ENCODE data around the gene PSD.
A peak's percentile ranks its signal among the peaks of the same experiment; 100 is the strongest.

The PSD gene

DNA sequence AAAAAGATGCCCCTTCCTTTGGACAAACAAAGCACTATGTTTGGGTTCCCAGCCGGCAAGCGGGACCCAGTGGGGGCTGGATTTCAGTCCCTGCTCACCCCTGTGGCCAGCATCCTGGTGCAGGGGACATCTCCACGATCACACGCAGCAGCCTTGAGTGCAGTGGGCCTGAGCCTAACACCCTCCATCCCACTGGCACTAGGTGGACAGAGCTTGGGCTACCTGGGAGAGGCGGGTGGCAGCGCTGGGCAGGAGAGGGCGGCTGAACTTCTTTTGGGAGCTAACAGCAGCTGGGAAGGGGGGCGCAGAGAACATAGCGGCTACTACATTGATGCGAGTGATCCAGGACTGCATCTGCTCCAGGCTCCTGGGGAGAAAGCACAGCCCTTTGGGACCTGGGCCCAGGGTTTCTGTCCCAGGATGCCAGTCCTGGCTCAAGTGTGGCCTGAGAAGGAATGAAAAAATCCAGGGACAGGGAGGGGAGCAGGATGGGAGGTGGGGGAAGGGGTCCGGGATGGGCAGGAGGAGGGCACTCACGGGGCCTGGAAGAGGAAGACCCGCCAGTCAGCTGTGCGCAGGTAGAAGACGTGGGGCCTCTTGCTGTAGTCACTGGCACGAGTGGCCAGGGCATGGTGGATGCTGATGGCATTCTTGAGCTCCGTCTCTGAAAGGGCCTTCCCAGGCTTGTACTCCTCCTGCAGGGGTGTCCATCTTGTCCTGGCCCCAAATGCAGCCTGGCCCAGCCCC, 14.1 kb downstream of the PSD start:
- DNase-seq (ENCODE audit: low read depth), result no peak

DNA sequence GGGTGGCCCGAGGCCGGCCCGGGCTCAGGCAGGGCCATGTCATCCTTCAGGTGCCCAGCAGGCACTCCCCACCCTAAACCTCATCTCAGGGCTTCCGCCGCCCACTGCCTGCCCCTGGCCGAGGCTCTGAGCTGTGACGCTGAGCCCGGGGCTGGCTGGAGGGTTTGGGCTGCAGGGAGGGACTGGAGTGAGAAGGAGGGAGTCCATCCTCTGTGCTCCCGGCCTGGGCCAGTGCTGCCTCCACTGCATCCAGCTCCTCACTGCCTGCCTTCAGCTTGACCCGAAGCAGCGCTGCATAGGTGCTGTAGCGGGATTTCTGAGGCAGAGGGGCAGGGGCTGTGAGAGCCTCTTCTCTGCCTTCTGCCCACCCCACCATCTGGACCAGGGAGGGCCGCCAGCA, 15.5 kb downstream of the PSD start:
- no peak for DNase-seq (ENCODE audit: low read depth)

DNA sequence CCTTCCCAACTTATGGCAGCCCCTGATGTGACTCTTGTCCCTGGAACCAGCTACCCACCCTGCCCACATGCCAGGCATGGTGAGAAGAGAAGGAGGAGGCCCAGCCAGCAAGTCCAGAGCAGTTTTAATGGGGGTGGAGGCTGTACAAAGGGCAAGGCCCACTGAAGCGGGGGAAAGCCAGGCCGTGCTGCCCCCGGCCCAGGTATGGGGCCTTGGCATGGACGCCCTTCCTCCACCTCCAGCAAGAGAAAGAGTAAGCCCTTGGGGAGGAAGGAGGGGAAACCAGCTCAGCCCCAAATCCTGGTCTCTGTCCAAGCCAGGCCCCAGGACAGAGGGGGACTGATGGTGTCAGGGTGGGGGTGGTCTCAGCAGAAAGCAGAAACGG, 16.1 kb downstream of the PSD start:
- DNase-seq (ENCODE audit: low read depth), result no peak

DNA sequence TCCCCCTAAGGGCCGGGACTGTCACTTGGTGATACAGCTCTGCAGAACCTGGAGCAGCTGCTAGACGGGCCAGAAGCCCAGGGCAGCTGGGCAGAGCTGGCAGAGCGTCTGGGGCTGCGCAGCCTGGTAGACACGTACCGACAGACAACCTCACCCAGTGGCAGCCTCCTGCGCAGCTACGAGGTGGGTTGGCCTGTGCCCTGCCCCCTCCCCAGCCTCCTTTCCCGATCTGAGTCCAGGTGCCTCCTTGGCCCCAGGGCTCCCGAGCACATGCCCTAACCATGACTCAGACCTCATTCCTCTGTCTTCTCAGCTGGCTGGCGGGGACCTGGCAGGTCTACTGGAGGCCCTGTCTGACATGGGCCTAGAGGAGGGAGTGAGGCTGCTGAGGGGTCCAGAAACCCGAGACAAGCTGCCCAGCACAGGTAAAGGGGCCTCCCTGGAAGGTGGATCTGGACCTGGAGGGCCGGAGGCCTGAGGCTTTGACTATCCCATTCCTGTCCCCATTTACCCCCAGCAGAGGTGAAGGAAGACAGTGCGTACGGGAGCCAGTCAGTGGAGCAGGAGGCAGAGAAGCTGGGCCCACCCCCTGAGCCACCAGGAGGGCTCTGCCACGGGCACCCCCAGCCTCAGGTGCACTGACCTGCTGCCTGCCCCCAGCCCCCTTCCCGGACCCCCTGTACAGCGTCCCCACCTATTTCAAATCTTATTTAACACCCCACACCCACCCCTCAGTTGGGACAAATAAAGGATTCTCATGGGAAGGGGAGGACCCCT, 16.7 kb downstream of the PSD start:
- no peak for DNase-seq (ENCODE audit: low read depth)

DNA sequence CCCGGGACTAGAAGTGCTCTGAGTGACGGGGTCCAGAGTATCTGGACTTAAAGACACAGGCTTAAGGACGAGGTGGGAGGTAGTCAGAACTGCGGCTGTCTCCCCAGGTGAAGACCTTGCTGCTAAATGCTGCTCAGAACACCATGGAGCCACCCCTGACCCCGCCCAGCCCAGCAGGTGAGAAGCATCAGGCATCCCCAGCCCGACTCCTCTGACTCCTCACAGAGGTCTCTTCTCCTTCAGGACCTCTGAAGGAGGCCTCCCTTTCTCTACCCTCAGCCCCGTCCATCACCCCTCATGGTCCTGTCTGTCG, 17.3 kb downstream of the PSD start:
- no peak for DNase-seq (ENCODE audit: low read depth)

DNA sequence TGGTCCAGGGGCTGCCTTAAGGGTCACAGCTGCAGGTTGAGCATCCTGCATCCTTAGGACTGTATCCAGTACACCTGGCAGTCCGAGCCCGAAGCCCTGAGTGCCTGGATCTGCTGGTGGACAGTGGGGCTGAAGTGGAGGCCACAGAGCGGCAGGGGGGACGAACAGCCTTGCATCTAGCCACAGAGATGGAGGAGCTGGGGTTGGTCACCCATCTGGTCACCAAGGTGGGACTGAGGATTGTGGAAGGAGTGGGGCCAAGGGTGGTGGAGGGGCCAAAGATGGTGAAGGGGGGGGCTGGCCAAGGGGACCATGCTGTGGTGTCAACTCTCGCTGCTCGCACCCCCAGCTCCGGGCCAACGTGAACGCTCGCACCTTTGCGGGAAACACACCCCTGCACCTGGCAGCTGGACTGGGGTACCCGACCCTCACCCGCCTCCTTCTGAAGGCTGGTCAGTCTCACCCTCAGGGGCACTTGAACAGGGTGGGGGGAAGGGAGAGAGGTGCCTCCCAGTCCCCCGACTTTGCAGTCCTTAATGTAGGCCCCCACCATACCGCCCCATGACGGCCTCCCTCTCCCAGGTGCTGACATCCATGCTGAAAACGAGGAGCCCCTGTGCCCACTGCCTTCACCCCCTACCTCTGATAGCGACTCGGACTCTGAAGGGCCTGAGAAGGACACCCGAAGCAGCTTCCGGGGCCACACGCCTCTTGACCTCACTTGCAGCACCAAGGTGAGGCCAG, 17.8 kb downstream of the PSD start:
- no peak for DNase-seq (ENCODE audit: low read depth)

DNA sequence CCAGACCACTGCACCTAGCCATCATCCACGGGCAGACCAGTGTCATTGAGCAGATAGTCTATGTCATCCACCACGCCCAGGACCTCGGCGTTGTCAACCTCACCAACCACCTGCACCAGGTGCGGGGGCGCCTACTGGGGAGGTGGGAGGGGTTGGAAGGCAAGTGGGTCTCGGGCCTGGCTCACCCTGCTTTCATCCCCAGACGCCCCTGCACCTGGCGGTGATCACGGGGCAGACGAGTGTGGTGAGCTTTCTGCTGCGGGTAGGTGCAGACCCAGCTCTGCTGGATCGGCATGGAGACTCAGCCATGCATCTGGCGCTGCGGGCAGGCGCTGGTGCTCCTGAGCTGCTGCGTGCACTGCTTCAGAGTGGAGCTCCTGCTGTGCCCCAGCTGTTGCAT, 18.5 kb downstream of the PSD start:
- no peak for DNase-seq (ENCODE audit: low read depth)

DNA sequence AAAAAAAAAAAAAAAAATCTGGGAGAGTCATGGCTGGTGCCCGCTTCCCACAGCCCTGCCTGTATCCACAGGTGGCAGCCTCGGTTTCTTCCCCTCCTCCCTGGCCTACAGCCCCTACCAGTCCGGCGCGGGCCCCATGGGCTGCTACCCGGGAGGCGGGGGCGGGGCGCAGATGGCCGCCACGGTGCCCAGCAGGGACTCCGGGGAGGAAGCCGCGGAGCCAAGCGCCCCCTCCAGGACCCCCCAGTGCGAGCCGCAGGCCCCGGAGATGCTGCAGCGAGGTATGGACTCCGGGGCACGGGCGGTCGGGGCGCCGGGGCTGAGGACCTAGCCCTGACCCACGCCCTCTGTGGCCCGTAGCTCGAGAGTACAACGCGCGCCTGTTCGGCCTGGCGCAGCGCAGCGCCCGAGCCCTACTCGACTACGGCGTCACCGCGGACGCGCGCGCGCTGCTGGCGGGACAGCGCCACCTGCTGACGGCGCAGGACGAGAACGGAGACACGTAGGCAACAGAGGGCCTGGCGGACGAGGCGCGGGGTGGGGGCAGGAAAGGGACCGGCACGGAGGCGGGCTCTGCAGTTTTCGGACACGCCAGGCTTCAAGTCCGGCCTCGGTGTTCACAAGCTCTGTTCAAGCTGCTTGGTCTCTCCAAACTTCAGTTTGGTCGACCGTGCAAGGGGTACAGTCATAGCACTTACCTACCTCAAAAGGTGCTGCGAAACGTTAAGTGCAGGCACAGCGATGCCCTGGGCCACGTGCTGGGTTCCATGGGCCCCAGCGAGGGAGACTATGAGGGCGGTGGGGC, 19.2 kb downstream of the PSD start:
- DNase-seq (ENCODE audit: low read depth), result peak; percentile 88

DNA sequence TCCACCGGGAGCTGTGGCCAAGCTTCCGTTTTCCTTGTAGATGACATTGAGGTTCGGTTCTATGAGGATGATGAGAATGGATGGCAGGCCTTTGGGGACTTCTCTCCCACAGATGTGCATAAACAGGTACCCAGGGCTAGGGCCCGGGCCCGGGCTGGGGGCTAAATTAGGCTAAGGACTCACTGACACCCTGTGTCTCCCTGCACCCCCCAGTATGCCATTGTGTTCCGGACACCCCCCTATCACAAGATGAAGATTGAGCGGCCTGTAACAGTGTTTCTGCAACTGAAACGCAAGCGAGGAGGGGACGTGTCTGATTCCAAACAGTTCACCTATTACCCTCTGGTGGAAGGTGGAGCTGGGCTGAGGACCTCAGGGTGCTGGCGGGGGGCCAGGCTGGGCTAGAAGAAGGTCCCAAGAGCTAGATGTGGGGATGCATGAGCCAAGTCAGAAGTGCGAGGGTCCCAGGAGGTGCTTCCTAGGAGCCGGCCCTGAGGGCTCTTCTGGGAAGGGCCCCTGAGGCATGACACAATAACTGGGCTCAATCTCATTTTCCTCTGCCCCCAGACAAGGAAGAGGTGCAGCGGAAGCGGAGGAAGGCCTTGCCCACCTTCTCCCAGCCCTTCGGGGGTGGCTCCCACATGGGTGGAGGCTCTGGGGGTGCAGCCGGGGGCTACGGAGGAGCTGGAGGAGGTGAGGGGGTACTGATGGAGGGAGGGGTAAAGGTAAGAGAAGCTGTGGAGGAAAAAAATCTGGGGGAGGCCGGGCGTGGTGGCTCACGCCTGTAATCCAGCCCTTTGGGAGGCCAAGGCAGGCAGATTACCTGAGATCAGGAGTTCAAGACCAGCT, 20.2 kb downstream of the PSD start:
- DNase-seq (ENCODE audit: low read depth), result no peak

DNA sequence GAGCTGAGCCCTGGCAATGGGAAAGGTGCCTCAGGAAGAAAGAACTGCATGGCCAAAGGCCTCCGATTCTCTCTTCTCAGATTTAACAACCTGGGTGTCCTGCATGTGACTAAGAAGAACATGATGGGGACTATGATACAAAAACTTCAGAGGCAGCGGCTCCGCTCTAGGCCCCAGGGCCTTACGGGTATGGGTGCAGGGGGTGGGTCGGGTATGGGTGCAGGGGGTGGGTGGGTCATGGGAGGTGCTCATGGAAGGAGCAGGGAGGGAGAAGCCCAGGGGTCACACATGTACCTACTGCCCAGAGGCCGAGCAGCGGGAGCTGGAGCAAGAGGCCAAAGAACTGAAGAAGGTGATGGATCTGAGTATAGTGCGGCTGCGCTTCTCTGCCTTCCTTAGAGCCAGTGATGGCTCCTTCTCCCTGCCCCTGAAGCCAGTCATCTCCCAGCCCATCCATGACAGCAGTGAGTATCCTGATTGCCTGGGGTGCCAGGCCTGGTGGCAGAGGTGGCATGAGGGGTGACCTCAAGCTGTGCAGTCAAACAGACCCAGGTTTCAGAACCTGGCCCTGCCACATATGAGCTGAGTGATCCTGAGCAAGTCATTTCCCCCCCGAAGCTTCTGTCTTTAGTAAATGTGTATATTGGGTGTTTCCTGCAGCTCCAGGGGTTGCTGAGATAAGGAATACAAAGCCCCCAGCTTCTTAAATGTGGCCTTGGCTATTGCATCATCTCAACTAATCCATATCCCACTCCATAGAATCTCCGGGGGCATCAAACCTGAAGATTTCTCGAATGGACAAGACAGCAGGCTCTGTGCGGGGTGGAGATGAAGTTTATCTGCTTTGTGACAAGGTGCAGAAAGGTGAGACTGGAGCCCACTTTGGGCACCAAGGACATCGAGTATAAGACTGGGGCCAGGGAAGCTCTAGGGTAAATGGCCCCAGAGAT, 21.1 kb downstream of the PSD start:
- no peak for DNase-seq (ENCODE audit: low read depth)

DNA sequence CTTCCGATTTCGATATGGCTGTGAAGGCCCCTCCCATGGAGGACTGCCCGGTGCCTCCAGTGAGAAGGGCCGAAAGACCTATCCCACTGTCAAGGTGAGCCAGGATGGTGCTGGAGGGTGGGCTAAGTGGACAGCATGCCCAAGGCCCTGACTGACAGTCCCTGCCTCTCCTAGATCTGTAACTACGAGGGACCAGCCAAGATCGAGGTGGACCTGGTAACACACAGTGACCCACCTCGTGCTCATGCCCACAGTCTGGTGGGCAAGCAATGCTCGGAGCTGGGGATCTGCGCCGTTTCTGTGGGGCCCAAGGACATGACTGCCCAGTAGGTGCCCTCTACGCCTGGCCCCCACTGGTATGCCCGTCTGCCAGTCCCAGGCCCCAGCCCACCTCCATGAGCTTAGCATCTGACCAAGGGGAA, 21.8 kb downstream of the PSD start:
- no peak for DNase-seq (ENCODE audit: low read depth)

DNA sequence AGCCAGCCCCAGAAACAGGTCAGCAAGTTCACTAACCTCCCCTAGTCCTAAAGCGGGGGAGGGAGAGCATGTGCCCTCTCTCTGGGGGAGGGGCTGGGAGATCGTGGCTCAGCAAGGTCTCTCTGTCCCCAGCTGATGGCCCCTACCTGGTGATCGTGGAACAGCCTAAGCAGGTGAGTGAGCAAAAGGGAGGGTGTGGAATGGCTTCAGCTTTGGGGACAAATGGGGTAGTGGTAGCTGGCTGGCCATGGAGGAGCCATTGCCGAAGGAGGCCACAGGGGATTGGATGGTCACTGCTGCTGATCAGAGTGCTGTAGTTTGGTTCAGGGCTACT, 22.3 kb downstream of the PSD start:
- no peak for DNase-seq (ENCODE audit: low read depth)

DNA sequence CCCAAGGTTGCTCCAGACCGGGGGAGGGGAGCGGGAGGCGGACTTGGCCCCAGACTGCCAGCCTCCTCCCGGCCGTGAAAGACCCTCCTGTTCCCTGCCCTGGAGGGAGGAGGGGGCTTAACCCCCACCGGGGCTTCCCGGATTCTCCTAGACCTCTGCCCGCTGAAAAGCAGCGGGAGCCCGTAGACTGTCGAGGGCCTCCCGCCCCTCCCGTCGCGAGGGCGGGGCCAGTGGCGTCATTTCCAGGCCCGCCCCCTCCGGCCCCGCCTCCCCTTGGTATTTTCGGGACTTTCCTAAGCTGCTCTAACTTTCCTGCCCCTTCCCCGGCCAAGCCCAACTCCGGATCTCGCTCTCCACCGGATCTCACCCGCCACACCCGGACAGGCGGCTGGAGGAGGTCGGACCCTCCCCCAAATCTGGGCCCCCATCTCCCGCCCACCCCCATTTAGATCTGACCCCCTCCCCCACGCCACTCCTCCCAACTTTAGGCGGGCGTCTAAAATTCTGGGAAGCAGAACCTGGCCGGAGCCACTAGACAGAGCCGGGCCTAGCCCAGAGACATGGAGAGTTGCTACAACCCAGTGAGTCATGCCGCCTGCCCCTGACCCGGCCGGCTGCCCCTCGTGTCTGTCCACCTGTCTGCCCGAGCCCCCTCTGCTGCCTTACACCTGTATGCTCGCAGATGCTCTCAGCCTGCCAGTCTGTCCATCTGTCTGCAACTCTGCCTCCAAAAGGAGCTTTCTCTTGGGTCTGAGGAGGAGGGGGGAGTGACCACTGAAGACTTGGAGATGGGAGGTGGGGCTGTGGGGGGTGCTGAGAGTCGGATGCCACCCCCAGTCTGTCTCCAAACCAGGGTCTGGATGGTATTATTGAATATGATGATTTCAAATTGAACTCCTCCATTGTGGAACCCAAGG, 22.9 kb downstream of the PSD start, which contains the start of gene NFKB2:
TSS of gene NFKB2 (plus strand) at position 306 of the 917 bp plus-strand sequence. CDS start at position 561, 255 bp downstream.
- peak; percentile 89 for DNase-seq (ENCODE audit: low read depth)

DNA sequence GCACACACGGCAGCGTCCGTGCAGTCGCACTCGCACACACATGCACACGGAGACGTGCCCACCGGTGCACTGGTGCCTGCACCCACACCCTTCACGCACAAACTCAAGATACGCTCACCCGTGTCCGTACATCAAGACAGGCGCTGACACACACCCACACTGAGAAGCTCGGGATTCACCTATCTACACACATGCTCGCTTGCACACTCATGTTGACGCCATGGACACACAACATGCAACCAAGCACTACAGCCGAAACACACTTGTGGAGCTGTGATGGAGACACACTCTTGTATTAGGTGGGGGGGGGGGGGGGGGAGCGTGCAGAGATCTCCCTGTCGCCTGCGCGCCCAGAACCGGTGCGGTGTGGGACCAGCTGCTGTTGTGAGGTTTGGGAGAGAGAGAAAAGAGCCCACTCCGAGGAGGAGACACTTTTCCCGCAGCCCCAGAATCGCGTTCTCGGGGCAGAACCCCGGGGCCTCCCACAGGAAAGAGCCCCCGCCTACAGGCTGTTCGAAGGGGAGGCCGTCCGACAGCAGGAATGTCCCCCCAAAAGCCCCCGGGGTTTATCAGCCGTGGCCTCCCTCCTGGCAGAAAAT, 23.7 kb downstream of the PSD start:
- peak; percentile 43 for DNase-seq (ENCODE audit: low read depth)

DNA sequence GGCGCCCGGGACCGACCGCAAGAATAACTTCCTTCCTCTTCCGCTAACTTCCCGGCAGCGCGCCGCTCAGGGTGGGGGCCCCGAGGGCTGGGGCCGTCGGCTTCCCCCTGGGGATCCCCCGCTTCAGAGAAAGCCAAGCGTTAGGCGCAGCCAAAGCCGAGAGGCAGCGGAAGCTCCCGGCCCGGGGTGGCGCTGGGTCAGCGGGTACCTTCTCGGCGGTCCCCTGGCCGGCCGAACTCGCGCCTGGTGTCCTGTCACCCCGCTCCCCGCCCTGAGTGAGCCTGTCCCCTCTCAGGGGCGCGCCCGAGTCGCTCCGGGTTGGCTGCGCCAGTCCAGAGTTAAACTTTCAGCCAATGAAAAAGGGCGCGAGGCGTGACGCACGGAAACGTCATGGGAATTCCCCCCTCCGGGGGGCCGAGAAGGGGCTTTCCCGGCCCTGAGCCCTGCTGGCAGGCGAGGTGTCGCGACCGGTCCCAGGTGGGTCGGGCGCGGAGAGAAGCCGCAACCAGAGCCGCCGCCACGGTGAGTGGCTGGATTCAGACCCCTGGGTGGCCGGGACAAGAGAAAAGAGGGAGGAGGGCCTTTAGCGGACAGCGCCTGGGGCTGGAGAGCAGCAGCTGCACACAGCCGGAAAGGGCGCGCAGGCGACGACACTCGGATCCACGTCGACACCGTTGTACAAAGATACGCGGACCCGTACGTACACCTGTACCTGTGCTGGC, 24.3 kb downstream of the PSD start:
- DNase-seq (ENCODE audit: low read depth), result peak; percentile 98

DNA sequence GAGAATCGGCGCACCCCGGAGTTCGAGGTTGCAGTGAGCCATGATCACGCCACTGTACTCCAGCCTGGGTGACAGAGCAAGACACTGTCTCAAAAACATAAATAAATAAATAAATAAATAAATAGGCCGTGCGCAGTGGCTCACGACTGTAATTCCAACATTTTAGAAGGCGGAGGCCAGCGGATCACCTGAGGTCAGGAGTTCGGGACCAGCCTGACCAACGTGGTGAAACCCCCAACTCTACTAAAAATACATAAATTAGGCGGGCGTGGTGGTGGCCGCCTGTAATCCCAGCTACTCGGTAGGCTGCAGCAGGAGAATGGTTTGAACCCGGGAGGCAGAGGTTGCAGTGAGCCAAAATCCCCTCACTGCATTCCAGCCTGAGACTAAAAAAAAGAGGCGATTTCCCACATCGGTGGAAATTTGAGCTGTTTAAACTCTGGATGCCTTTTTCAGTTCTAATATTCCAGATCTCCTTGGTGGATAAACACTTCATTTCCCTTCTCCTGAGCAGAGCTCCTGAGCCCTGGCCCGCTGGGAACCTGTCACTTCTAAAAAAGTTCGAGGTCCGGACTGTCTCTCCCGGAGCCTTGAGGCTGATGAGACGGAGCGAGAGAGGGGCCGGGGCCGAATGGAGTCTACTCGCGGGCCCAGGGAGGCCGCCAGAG, 25.0 kb downstream of the PSD start:
- DNase-seq (ENCODE audit: low read depth), result no peak

DNA sequence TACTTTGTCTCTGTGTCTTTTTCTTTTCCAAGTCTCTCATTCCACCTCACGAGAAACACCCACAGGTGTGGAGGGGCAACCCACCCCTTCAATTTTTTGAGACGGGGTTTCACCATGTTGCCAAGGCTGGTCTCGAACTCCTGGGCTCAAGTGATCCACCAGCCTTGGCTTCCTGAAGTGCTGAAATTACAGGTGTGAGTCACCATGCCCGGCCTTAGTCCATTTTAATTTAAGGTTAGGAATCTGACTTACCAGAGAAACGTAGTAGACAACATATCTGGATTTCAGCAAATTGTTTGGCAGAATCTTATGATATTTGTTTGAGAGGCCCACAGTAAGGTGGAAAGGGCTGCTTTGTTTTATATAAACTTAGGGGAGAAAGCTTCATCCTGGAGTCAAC, 26.3 kb downstream of the PSD start:
- no peak for DNase-seq (ENCODE audit: low read depth)

Data from activated T-cell treated with anti-CD3 and anti-CD28 coated beads for 48 hours (primary cell).